ENCODE results near the gene NDST4.

NDST4 gene

DNA sequence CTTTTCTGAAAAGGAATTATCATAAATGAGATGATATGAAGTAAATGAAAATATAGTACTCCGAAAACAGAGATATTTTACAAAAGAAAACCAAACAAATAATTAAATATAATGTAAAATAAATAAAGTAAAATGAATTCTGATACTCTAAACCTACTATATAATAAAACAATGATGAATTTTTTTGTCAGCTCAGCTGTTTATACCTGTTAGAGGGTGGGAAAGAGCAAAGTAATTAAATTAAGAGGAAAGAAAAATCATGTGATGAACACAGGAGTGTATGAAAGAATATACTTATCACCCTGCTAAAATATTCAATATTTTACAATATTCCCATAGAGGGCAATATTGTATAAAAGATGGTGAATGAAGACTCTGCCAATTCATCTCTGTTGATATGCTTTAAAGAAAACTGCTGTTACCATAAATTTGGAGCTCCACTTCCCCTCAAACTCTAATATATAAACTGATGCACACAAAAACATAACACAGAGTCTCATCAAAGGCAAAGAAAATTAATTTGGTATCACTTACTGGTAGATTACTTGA lies 6.5 kb upstream of the NDST4 start:
- POLR2A ChIA-PET = no interaction called here
- DNase-seq (ENCODE audit: extremely low spot score) = no peak
- TF ChIP-seq FOXA1 (IDR thresholded peaks at IDR 0.05) (no peak), ELF4 (IDR thresholded peaks at IDR 0.05) (no peak), SP1 (IDR thresholded peaks at IDR 0.05) (no peak), SUZ12 (IDR thresholded peaks at IDR 0.05) (no peak), FOXK2 (IDR thresholded peaks at IDR 0.05) (no peak), L3MBTL2 (conservative IDR thresholded peaks at IDR 0.05) (no peak), LEF1 (IDR thresholded peaks at IDR 0.05; ENCODE audit: borderline replicate concordance) (no peak), CTBP1 (IDR thresholded peaks at IDR 0.05; ENCODE audit: borderline replicate concordance) (no peak), BHLHE40 (IDR thresholded peaks at IDR 0.05; ENCODE audit: borderline replicate concordance) (no peak), NFRKB (IDR thresholded peaks at IDR 0.05) (no peak), ZNF384 (IDR thresholded peaks at IDR 0.05) (no peak), ARNT (IDR thresholded peaks at IDR 0.05) (no peak), FOXM1 (IDR thresholded peaks at IDR 0.05; ENCODE audit: borderline replicate concordance) (no peak), TARDBP (IDR thresholded peaks at IDR 0.05) (no peak), HDGF (IDR thresholded peaks at IDR 0.05; ENCODE audit: borderline replicate concordance) (no peak)
- TF ChIP-seq, protein P1, sequence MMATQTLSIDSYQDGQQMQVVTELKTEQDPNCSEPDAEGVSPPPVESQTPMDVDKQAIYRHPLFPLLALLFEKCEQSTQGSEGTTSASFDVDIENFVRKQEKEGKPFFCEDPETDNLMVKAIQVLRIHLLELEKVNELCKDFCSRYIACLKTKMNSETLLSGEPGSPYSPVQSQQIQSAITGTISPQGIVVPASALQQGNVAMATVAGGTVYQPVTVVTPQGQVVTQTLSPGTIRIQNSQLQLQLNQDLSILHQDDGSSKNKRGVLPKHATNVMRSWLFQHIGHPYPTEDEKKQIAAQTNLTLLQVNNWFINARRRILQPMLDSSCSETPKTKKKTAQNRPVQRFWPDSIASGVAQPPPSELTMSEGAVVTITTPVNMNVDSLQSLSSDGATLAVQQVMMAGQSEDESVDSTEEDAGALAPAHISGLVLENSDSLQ (IDR thresholded peaks at IDR 0.05) = no peak
- CTCF ChIA-PET = interaction anchor here (0.6 kb wide), 1 partner anchor 732 kb away, joined by 3 read pairs; no protein-coding TSS in a partner anchor

DNA sequence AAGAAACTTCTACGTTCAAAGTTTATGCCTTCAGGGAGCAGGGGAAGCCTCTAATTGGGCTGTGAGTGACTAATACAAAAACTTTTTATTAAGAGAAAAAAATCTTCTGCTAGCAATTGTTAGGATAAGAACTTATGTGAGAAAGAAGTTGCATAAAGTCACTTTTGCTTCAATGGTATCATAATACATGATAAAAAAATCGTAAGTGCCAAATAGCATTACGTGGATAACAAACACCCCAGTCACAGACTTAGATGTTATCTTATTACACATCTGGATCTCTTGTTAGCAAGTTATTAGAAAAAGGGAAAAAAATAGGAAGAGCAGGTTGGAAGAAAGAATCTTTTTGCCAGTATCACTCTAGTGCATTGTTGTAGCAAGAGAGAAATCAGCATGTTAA lies 4.2 kb upstream of the NDST4 start:
- no peak for DNase-seq (ENCODE audit: extremely low spot score)
- TF ChIP-seq ZNF384 (IDR thresholded peaks at IDR 0.05) (no peak), ELF4 (IDR thresholded peaks at IDR 0.05) (no peak), FOXM1 (IDR thresholded peaks at IDR 0.05; ENCODE audit: borderline replicate concordance) (no peak), TARDBP (IDR thresholded peaks at IDR 0.05) (no peak), L3MBTL2 (conservative IDR thresholded peaks at IDR 0.05) (no peak)
- TF ChIP-seq, protein P1 (IDR thresholded peaks at IDR 0.05) = no peak
- CTCF ChIA-PET = no interaction called here
- POLR2A ChIA-PET = no interaction called here

DNA sequence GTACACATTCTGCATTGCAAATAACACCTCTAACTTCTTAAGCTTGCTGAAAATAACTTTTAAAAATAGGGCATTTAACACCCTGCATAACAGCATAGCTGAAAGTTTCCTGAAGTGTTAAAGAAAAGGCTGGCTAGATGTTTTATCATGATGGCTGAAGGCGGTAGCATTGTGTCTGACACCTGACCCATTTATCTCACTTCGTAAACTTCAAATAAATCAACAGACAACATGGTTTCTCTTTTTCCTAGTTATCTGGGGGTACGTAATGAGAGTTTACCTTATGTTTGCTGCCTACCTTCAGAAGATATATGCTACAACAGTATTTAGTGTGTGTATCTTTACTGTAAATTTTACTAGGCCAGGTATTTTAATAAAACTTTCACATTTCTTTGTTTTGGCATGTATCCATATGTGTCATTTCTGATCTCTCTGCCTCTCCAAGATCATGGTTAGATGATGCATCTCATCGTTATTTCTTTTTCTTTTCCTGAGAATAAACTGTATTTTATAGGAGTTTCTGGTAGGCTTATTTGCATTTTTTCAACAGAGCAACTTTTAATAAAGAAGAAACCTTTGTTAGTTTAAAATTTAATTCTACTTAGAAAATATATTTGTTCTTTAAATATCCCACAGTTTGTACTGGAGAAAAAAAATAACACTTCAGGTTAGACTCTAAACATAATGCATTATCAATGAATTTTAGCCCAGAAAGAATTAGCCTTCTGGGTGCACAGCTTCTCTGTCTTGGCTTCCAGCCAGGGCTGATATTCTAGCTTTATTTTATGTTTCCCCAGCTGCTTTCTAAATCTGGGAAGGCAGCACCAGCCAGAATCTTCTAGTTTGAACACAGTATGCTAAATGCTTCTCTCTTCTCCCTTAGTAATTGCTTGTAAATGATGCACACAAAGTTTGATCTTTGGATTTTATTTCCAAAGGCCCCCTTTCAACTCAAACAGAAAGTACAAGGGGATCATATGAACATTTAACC lies 2.9 kb downstream of the NDST4 start:
- peak; percentile 18 for DNase-seq (ENCODE audit: extremely low spot score)
- ChIA-PET CTCF (no interaction called here), POLR2A (no interaction called here)
- TF ChIP-seq L3MBTL2 (conservative IDR thresholded peaks at IDR 0.05) (no peak), CTBP1 (IDR thresholded peaks at IDR 0.05; ENCODE audit: borderline replicate concordance) (no peak), SP1 (IDR thresholded peaks at IDR 0.05) (no peak)
- TF ChIP-seq, protein P1 (IDR thresholded peaks at IDR 0.05) = peak; percentile 44; the same call in 1 of the 2 replicates

DNA sequence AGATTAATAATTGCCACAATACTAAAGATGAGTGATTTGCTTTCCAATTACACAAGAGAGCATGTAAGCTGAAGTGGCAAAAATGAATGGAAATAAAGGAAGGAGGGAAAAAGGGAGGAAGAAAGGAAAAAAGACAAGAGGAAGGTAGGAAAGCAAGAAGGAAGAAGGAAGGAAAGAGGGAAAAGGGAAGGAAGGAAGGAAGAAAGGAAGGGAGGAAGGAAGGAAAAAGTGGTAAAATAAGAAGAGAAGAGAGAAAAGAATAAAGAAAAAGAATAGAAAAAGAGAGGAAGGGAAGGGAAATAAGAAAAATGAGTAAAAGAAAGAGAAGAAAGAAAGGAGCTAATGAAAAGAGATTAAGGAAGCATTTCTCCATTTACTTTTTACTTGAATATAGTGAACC lies 4.6 kb downstream of the NDST4 start:
- ChIA-PET POLR2A (no interaction called here), CTCF (no interaction called here)
- DNase-seq (ENCODE audit: extremely low spot score) = no peak
- TF ChIP-seq ZNF384 (IDR thresholded peaks at IDR 0.05) (no peak), SP1 (IDR thresholded peaks at IDR 0.05) (no peak), BHLHE40 (IDR thresholded peaks at IDR 0.05; ENCODE audit: borderline replicate concordance) (no peak), ELF4 (IDR thresholded peaks at IDR 0.05) (no peak), FOXM1 (IDR thresholded peaks at IDR 0.05; ENCODE audit: borderline replicate concordance) (no peak), NFRKB (IDR thresholded peaks at IDR 0.05) (no peak), FOXK2 (IDR thresholded peaks at IDR 0.05) (no peak), SUZ12 (IDR thresholded peaks at IDR 0.05) (no peak), TARDBP (IDR thresholded peaks at IDR 0.05) (no peak), HDGF (IDR thresholded peaks at IDR 0.05; ENCODE audit: borderline replicate concordance) (no peak)
- TF ChIP-seq, protein P1 (IDR thresholded peaks at IDR 0.05) = no peak

DNA sequence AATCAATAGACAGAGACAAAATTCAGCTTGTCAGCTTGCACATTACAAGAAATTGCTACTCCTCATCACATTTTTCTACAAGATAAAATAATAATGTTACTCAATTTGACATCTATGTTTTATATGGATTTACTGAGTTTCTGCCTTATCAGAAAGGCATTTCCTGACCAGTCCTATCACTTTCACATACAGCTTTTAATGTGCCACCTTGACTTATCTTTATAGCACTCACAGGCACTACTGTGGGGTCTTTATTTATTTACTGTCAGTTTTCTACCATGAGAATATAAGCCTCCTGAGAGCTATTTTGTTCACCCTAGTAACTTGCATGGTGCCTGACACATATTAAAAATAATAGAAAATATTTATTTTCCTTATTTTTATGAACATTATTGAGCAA lies 6.0 kb downstream of the NDST4 start:
- TF ChIP-seq BHLHE40 (IDR thresholded peaks at IDR 0.05; ENCODE audit: borderline replicate concordance) (no peak), HDGF (IDR thresholded peaks at IDR 0.05; ENCODE audit: borderline replicate concordance) (no peak), ZNF384 (IDR thresholded peaks at IDR 0.05) (no peak), FOXK2 (IDR thresholded peaks at IDR 0.05) (no peak), CTBP1 (IDR thresholded peaks at IDR 0.05; ENCODE audit: borderline replicate concordance) (no peak)
- POLR2A ChIA-PET = no interaction called here
- no peak for DNase-seq (ENCODE audit: extremely low spot score)
- CTCF ChIA-PET = no interaction called here

DNA sequence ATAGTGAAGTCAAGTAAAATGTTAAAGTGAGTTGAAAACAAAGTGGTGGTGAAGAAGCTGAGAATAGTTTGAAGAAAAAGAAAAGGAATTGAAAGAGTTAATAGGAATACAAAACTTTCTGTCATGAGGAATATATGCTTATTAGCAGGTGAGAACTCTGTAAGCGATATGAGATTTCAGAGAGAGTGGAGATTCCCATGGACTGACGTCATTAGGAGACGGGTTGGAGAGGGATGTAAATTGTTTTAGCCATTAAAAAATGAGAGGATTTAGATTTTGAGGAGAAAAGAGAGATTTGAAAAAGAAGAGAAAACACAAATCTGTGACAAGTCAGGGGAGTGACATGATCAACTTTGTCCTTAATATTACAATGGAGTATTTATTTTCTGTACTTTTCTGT lies 11.7 kb downstream of the NDST4 start:
- ChIA-PET CTCF (no interaction called here), POLR2A (no interaction called here)
- no peak for TF ChIP-seq CTBP1 (IDR thresholded peaks at IDR 0.05; ENCODE audit: borderline replicate concordance)
- TF ChIP-seq LEF1 (IDR thresholded peaks at IDR 0.05; ENCODE audit: borderline replicate concordance) = no peak
- TF ChIP-seq SUZ12 (IDR thresholded peaks at IDR 0.05) = no peak
- TF ChIP-seq, protein P1 (IDR thresholded peaks at IDR 0.05) = no peak
- TF ChIP-seq FOXK2 (IDR thresholded peaks at IDR 0.05) = no peak
- no peak for DNase-seq (ENCODE audit: extremely low spot score)

All from HEK293T (cell line).